Osteoblast (primary cell): Measurements from ENCODE around the gene AGL. TPM values are rescaled to one million over a fixed set of nuclear protein-coding genes. Genes with fewer than 3 reads are reported as not detected.

Experiments used
- DNase-seq: peaks from one replicate; pipeline ENCODE4 v3.0.0; 2011; ENCODE audit warnings: low spot score, mixed read lengths; ENCODE audit not compliant: insufficient read length; ENCODE audit errors: missing footprints
- H2AFZ ChIP-seq: 2 replicates; pipeline ENCODE4 v1.6.0; 2011; ENCODE audit warnings: mild to moderate bottlenecking, low read length
- H3K27ac ChIP-seq: 2 replicates; pipeline ENCODE4 v1.5.1; 2011; ENCODE audit warnings: mild to moderate bottlenecking, low read depth, low read length, moderate library complexity
- H3K27me3 ChIP-seq: 2 replicates; pipeline ENCODE4 v1.6.0; 2012; ENCODE audit warnings: mild to moderate bottlenecking, control low read depth, inconsistent platforms, low read length, moderate library complexity; ENCODE audit not compliant: insufficient read depth
- H3K36me3 ChIP-seq: 2 replicates; pipeline ENCODE4 v1.5.1; 2011; ENCODE audit warnings: mild to moderate bottlenecking, low read length, control low read depth, moderate library complexity; ENCODE audit not compliant: insufficient read depth
- H3K4me1 ChIP-seq: 2 replicates; pipeline ENCODE4 v1.5.1; 2011; ENCODE audit warnings: mild to moderate bottlenecking, low read length, control low read depth, moderate library complexity; ENCODE audit not compliant: insufficient read depth
- H3K4me2 ChIP-seq: 2 replicates; pipeline ENCODE4 v1.6.0; 2011; ENCODE audit warnings: mild to moderate bottlenecking, low read length; ENCODE audit not compliant: insufficient read depth
- H3K4me3 ChIP-seq: fragments of 200-600 bp; sonication (generic); 3 replicates; pipeline ENCODE4 v1.5.1; 2012; ENCODE audit warnings: mild to moderate bottlenecking, low read length, inconsistent platforms; ENCODE audit not compliant: insufficient read depth
- H3K79me2 ChIP-seq: 2 replicates; pipeline ENCODE4 v1.6.0; 2012; ENCODE audit warnings: mild to moderate bottlenecking, low read length, control low read depth, inconsistent platforms; ENCODE audit not compliant: insufficient read depth
- H3K9me3 ChIP-seq: 2 replicates; pipeline ENCODE4 v1.5.1; 2011; ENCODE audit warnings: low read depth, low read length, control low read depth
- H4K20me1 ChIP-seq: 2 replicates; pipeline ENCODE4 v1.6.0; 2012; ENCODE audit warnings: mild to moderate bottlenecking, low read length, control low read depth; ENCODE audit not compliant: insufficient read depth
- CTCF ChIP-seq: IDR thresholded peaks from 2 replicates; pipeline ENCODE4 v1.5.1; 2011; ENCODE audit warnings: mild to moderate bottlenecking, low read depth, low read length, moderate library complexity; ENCODE audit errors: extremely low read depth
- total RNA-seq: library from RNA; depleted of rRNA; stranded (reverse); fragments of >200 nt; gene quantifications from 2 replicates; pipeline ENCODE4 v1.2.3, GENCODE V29; 2012

Gene AGL
- total RNA-seq, 1 donor = 17.7 TPM

GRCh38 chr1:99811075-99811474, 39.1 kb upstream of the AGL start:
- Histone ChIP-seq H2AFZ (no peak overlapping the region), H3K4me2 (no peak overlapping the region), H3K79me2 (no peaks in the 10 kb centered on the region), H4K20me1 (no peaks in the 10 kb centered on the region), H3K27me3 (peaks cover 1% of the 10 kb centered on the region), H3K36me3 (no peaks in the 10 kb centered on the region), H3K9me3 (no peaks in the 10 kb centered on the region), H3K4me3 (no peak overlapping the region), H3K4me1 (peaks cover 8% of the 10 kb centered on the region), H3K27ac (no peak overlapping the region)
- no peak for DNase-seq
- no peak for TF ChIP-seq CTCF

- no peaks in the 10 kb centered on the region for H4K20me1 ChIP-seq
- no peaks in the 10 kb centered on the region for H3K27me3 ChIP-seq
- H3K79me2 ChIP-seq = no peaks in the 10 kb centered on the region
- H3K9me3 ChIP-seq = no peaks in the 10 kb centered on the region
- H3K27ac ChIP-seq = no peak overlapping the region
- H3K36me3 ChIP-seq = no peaks in the 10 kb centered on the region
- H2AFZ ChIP-seq = no peak overlapping the region
- TF ChIP-seq CTCF = no peak
- no peak overlapping the region for H3K4me3 ChIP-seq
- H3K4me1 ChIP-seq = peaks cover 8% of the 10 kb centered on the region
- DNase-seq = no peak
- H3K4me2 ChIP-seq = no peak overlapping the region
Measured at GRCh38 chr1:99811747-99812146, 38.4 kb upstream of the AGL start.

- no peaks in the 10 kb centered on the region for H3K36me3 ChIP-seq
- H4K20me1 ChIP-seq = no peaks in the 10 kb centered on the region
- H3K79me2 ChIP-seq = no peaks in the 10 kb centered on the region
- no peak overlapping the region for H3K4me2 ChIP-seq
- no peak overlapping the region for H3K27ac ChIP-seq
- no peak for TF ChIP-seq CTCF
- no peaks in the 10 kb centered on the region for H3K27me3 ChIP-seq
- DNase-seq = no peak
- no peaks in the 10 kb centered on the region for H3K4me1 ChIP-seq
- no peak overlapping the region for H3K4me3 ChIP-seq
- H3K9me3 ChIP-seq = no peaks in the 10 kb centered on the region
- H2AFZ ChIP-seq = no peak overlapping the region
Measured at GRCh38 chr1:99814373-99814900, 35.7 kb upstream of the AGL start.

GRCh38 chr1:99816656-99817055, 33.5 kb upstream of the AGL start:
- no peak for DNase-seq
- Histone ChIP-seq H3K4me3 (no peak overlapping the region), H2AFZ (no peak overlapping the region), H4K20me1 (no peaks in the 10 kb centered on the region), H3K9me3 (no peaks in the 10 kb centered on the region), H3K79me2 (no peaks in the 10 kb centered on the region), H3K27ac (no peak overlapping the region), H3K4me1 (no peaks in the 10 kb centered on the region), H3K4me2 (no peak overlapping the region), H3K36me3 (no peaks in the 10 kb centered on the region), H3K27me3 (no peaks in the 10 kb centered on the region)
- no peak for TF ChIP-seq CTCF
